ENCODE results near the gene METAP1.
"Not testable (repeated sequence)": the region's sequence is repeated elsewhere in the genome, so short reads cannot be mapped to it uniquely, and the experiment has no call there.

- not testable (repeated sequence) for TF ChIP-seq EZH2phosphoT487 (IDR thresholded peaks at IDR 0.05; ENCODE audit: borderline replicate concordance, low read depth, low read length); CTCF (conservative IDR thresholded peaks at IDR 0.05; ENCODE audit: low read length)
Observed at GRCh38 chr4:99091841-99092240, 96.3 kb downstream of the METAP1 start.

Measured in OCI-LY7 (cell line).